ENCODE data around the gene KLHL17. TPM values are rescaled to one million over a fixed set of nuclear protein-coding genes. Genes with fewer than 3 reads are reported as not detected.
A peak's percentile ranks its signal among the peaks of the same experiment; 100 is the strongest.

The KLHL17 gene
- total and polyA plus RNA-seq, 9 of the 15 experiments (the other 6 are each of a cell fraction or from before 2014, with no cell fraction given): 0.14 to 84.8 (median 13.0) TPM

GRCh38 chr1:923131-923990 lies 37.0 kb upstream of the KLHL17 start, which contains the start of gene SAMD11 (continued):
- peak in 1 of 2 experiments; percentile 45 for TF ChIP-seq E2F6 (IDR thresholded peaks at IDR 0.05; ENCODE audit: borderline replicate concordance in 1 of 2, extremely low read depth in 1 of 2, insufficient read depth in 1 of 2, insufficient read length in 1 of 2, low read depth in 1 of 2, low read length in 1 of 2, poor library complexity in 1 of 2, severe bottlenecking in 1 of 2)
- TF ChIP-seq LEF1 (IDR thresholded peaks at IDR 0.05): no peak
- TF ChIP-seq CXXC5 (CRISPR knock-in tag; IDR thresholded peaks at IDR 0.05): peak; percentile 90
- no peak for TF ChIP-seq NFXL1 (CRISPR knock-in tag; IDR thresholded peaks at IDR 0.05)
- TF ChIP-seq KDM1A (IDR thresholded peaks at IDR 0.05): peak; percentile 40 to 70; a peak in 3 of 4 replicates
- TF ChIP-seq REST (IDR thresholded peaks at IDR 0.05; ENCODE audit: borderline replicate concordance): no peak
- TF ChIP-seq REST (CRISPR knock-in tag; IDR thresholded peaks at IDR 0.05; ENCODE audit: low read depth): 0 out of 2 replicates have a peak, but pooled peaks have one; percentile 39
- TF ChIP-seq ERF (CRISPR knock-in tag; IDR thresholded peaks at IDR 0.05): no peak
